ENCODE data around the gene GALNT12.

DNA sequence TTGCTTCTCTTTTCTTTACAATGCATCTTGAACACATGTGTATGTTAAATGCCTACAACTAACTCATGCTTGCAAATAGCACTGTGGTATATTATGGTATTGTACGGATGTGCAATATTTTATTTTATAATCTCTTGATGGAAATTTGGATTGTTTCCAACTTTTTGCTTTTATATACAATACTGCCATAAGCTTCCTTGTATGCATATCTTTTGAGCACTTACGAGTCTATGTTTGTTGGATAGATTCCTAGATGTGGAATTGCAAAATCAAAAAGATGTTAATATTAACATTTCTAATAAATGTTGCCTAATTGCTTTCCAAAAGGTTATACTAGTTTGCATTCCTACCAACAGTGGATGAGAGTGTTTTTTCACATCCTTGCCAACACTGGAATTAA lies 3.4 kb upstream of the GALNT12 start:
- TF ChIP-seq, protein P1, sequence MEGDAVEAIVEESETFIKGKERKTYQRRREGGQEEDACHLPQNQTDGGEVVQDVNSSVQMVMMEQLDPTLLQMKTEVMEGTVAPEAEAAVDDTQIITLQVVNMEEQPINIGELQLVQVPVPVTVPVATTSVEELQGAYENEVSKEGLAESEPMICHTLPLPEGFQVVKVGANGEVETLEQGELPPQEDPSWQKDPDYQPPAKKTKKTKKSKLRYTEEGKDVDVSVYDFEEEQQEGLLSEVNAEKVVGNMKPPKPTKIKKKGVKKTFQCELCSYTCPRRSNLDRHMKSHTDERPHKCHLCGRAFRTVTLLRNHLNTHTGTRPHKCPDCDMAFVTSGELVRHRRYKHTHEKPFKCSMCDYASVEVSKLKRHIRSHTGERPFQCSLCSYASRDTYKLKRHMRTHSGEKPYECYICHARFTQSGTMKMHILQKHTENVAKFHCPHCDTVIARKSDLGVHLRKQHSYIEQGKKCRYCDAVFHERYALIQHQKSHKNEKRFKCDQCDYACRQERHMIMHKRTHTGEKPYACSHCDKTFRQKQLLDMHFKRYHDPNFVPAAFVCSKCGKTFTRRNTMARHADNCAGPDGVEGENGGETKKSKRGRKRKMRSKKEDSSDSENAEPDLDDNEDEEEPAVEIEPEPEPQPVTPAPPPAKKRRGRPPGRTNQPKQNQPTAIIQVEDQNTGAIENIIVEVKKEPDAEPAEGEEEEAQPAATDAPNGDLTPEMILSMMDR (IDR thresholded peaks at IDR 0.05), result no peak
- TF ChIP-seq EZH2 (IDR thresholded peaks at IDR 0.05) (no peak), EZH2phosphoT487 (IDR thresholded peaks at IDR 0.05) (no peak)

Measured in neural progenitor cell (in vitro differentiated cells).